ENCODE measurements around the gene SFN. TPM values are rescaled to one million over a fixed set of nuclear protein-coding genes. Genes with fewer than 3 reads are reported as not detected.

Gene SFN
- total RNA-seq, 1 donor from 2014 or later = 14.5 TPM

GRCh38 chr1:26824731-26825130 is 38.2 kb upstream of the SFN start:
- no peak for DNase-seq (ENCODE audit: low read depth)
- no peak for FAIRE-seq

GRCh38 chr1:26826261-26827105 is 36.5 kb upstream of the SFN start, which contains the start of gene ZDHHC18:
TSS of gene ZDHHC18 (plus strand) at chr1:26826688. CDS start at chr1:26826805, 117 bp downstream.
- H4K20me1 ChIP-seq (ENCODE audit: insufficient read depth, low read length) = peaks cover 42% of the 10 kb centered on the region
- peaks cover 4% of the 10 kb centered on the region for H3K9me3 Mint-ChIP-seq (ENCODE audit: unreplicated experiment)
- peak within 1 kb of the TSS; percentile 84 for H3K9ac ChIP-seq (ENCODE audit: low read length)
- peak within 1 kb of the TSS; percentile 12 for H3K27ac ChIP-seq (ENCODE audit: low read depth, low read length)
- H3K4me1 Mint-ChIP-seq (ENCODE audit: low read depth, unreplicated experiment) = peaks cover 24% of the 10 kb centered on the region
- H3K4me3 Mint-ChIP-seq (ENCODE audit: unreplicated experiment) = peak within 1 kb of the TSS; percentile 92
- H3K27ac Mint-ChIP-seq (ENCODE audit: unreplicated experiment) = peak within 1 kb of the TSS; percentile 87
- H2AFZ ChIP-seq (ENCODE audit: low read depth, low read length) = peak within 1 kb of the TSS; percentile 100
- peaks cover 6% of the 10 kb centered on the region for H3K36me3 Mint-ChIP-seq (ENCODE audit: low read depth, unreplicated experiment)
- FAIRE-seq (no peak), DNase-seq (ENCODE audit: low read depth) (peak; percentile 11)
- H3K4me2 ChIP-seq (ENCODE audit: low read length) = peak within 1 kb of the TSS; percentile 100
- H3K9me3 ChIP-seq (ENCODE audit: insufficient read depth, low read depth, low read length) = no peaks in the 10 kb centered on the region
- H3K36me3 ChIP-seq (ENCODE audit: insufficient read depth, low read length) = peaks cover 3% of the 10 kb centered on the region
- H3K4me3 ChIP-seq (ENCODE audit: insufficient read depth, low read depth, low read length) = peak within 1 kb of the TSS; percentile 78
- H3K79me2 ChIP-seq (ENCODE audit: insufficient read depth, low read length) = peaks cover 45% of the 10 kb centered on the region
- no peaks in the 10 kb centered on the region for H3K27me3 Mint-ChIP-seq (ENCODE audit: low read depth, unreplicated experiment)
- peaks cover 6% of the 10 kb centered on the region for H3K4me1 ChIP-seq (ENCODE audit: insufficient read depth, low read length)
- no peaks in the 10 kb centered on the region for H3K27me3 ChIP-seq (ENCODE audit: insufficient read depth, low read length)
- TF ChIP-seq EZH2 (IDR thresholded peaks at IDR 0.05; ENCODE audit: insufficient read depth, low read length) = no peak
- TF ChIP-seq CTCF (IDR thresholded peaks at IDR 0.05; ENCODE audit: insufficient read depth, low read depth, low read length) = no peak

More at GRCh38 chr1:26824731-26825130, 38.2 kb upstream of the SFN start:
- Histone ChIP-seq H3K4me2 (ENCODE audit: low read length) (no peak overlapping the region), H3K27ac (ENCODE audit: low read depth, low read length) (no peak overlapping the region), H4K20me1 (ENCODE audit: insufficient read depth, low read length) (peaks cover 24% of the 10 kb centered on the region), H3K4me3 (ENCODE audit: insufficient read depth, low read depth, low read length) (no peak overlapping the region), H3K9me3 (ENCODE audit: insufficient read depth, low read depth, low read length) (no peaks in the 10 kb centered on the region), H3K27me3 (ENCODE audit: insufficient read depth, low read length) (no peaks in the 10 kb centered on the region), H3K36me3 (ENCODE audit: insufficient read depth, low read length) (peaks cover 3% of the 10 kb centered on the region), H3K9ac (ENCODE audit: low read length) (no peak overlapping the region), H3K79me2 (ENCODE audit: insufficient read depth, low read length) (peaks cover 31% of the 10 kb centered on the region), H2AFZ (ENCODE audit: low read depth, low read length) (no peak overlapping the region), H3K4me1 (ENCODE audit: insufficient read depth, low read length) (peaks cover 6% of the 10 kb centered on the region)
- no peak for TF ChIP-seq CTCF (IDR thresholded peaks at IDR 0.05; ENCODE audit: insufficient read depth, low read depth, low read length)
- TF ChIP-seq EZH2 (IDR thresholded peaks at IDR 0.05; ENCODE audit: insufficient read depth, low read length) = no peak
- Mint-ChIP-seq H3K27ac (ENCODE audit: unreplicated experiment) (peak overlapping the region; percentile 83), H3K4me3 (ENCODE audit: unreplicated experiment) (peak overlapping the region; percentile 66), H3K9me3 (ENCODE audit: unreplicated experiment) (peaks cover 4% of the 10 kb centered on the region), H3K4me1 (ENCODE audit: low read depth, unreplicated experiment) (peaks cover 24% of the 10 kb centered on the region), H3K27me3 (ENCODE audit: low read depth, unreplicated experiment) (peaks cover 2% of the 10 kb centered on the region), H3K36me3 (ENCODE audit: low read depth, unreplicated experiment) (peaks cover 6% of the 10 kb centered on the region)
